ENCODE results near the gene DCX. TPM values are rescaled to one million over a fixed set of nuclear protein-coding genes. Genes with fewer than 3 reads are reported as not detected.

The DCX gene
- total RNA-seq, 1 donor from 2014 or later = 614 TPM

DNA sequence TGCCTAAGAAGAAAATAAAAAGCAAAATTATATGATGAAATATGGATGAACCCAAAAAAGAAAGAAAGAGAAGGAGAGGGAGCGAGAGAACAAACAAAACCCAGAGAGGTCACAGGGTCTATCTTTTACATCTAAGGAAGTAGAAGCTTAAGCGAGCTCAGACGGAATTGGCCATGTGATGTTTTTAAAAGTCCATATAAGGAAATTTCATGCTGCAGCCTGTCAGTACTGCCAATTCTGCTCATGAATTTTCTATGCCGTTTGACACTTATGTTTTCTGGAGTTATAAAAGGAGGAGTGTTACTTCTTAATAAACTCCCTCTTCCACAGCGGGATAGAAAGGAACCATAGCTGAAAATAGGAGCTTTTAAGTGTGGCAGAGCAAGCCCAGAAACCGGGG lies 32.9 kb upstream of the DCX start:
- no peak overlapping the region for H3K27ac Mint-ChIP-seq (ENCODE audit: unreplicated experiment)
- DNase-seq = no peak
- TF ChIP-seq, protein P1, sequence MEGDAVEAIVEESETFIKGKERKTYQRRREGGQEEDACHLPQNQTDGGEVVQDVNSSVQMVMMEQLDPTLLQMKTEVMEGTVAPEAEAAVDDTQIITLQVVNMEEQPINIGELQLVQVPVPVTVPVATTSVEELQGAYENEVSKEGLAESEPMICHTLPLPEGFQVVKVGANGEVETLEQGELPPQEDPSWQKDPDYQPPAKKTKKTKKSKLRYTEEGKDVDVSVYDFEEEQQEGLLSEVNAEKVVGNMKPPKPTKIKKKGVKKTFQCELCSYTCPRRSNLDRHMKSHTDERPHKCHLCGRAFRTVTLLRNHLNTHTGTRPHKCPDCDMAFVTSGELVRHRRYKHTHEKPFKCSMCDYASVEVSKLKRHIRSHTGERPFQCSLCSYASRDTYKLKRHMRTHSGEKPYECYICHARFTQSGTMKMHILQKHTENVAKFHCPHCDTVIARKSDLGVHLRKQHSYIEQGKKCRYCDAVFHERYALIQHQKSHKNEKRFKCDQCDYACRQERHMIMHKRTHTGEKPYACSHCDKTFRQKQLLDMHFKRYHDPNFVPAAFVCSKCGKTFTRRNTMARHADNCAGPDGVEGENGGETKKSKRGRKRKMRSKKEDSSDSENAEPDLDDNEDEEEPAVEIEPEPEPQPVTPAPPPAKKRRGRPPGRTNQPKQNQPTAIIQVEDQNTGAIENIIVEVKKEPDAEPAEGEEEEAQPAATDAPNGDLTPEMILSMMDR (IDR thresholded peaks at IDR 0.05; ENCODE audit: partially characterized antibody, unreplicated experiment) = no peak

DNA sequence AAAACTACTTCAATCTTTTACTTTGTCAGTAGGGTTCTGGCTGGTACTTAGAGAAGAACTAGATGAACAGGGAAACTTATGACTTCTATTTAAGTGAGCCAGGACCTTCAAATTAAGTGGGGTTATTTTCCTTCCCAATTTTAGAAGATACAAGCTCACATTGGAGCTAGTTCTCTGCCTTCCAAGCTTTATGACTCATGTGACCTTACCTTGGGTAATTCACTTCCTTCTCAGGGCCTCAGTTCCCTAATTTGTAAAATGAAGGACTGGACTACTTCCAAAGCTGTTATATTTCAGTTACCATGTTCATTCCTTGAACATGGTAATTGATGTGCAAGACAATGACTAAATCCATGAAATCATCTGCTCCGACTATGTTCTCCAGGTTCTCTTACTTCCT lies 32.0 kb upstream of the DCX start:
- no peak overlapping the region for H3K27ac Mint-ChIP-seq (ENCODE audit: unreplicated experiment)
- TF ChIP-seq, protein P1 (IDR thresholded peaks at IDR 0.05; ENCODE audit: partially characterized antibody, unreplicated experiment) = no peak
- H3K9me3 Mint-ChIP-seq (ENCODE audit: unreplicated experiment) = no peaks in the 10 kb centered on the region
- no peaks in the 10 kb centered on the region for H3K4me1 Mint-ChIP-seq (ENCODE audit: low read depth, unreplicated experiment)
- no peak for DNase-seq
- no peaks in the 10 kb centered on the region for H3K36me3 Mint-ChIP-seq (ENCODE audit: unreplicated experiment)
- no peak overlapping the region for H3K4me3 Mint-ChIP-seq (ENCODE audit: unreplicated experiment)
- H3K27me3 Mint-ChIP-seq (ENCODE audit: unreplicated experiment) = no peaks in the 10 kb centered on the region

More for the DNA sequence above, 32.9 kb upstream of the DCX start:
- no peaks in the 10 kb centered on the region for H3K36me3 Mint-ChIP-seq (ENCODE audit: unreplicated experiment)
- H3K4me3 Mint-ChIP-seq (ENCODE audit: unreplicated experiment) = no peak overlapping the region
- no peaks in the 10 kb centered on the region for H3K9me3 Mint-ChIP-seq (ENCODE audit: unreplicated experiment)
- H3K4me1 Mint-ChIP-seq (ENCODE audit: low read depth, unreplicated experiment) = no peaks in the 10 kb centered on the region
- no peaks in the 10 kb centered on the region for H3K27me3 Mint-ChIP-seq (ENCODE audit: unreplicated experiment)

DNA sequence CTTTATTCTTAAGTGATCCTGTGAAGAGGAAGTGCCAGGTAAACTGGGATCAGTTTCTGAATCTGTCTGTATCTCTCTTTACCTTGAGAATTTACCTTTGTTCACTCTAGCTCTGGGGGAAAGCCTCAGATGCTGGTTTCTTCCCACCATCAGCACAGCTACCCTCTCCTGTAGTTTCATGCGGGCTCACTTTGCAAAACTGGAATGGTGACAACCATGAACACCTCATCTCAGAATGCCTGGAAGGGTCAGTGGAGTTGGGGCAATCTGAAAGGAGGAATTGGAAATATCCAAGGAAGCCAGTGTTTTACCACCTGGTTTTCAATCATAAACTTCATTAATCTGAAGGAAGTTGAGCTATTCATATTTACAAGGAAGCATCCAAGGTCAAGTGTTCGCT lies 30.8 kb upstream of the DCX start:
- Mint-ChIP-seq H3K4me1 (ENCODE audit: low read depth, unreplicated experiment) (no peaks in the 10 kb centered on the region), H3K36me3 (ENCODE audit: unreplicated experiment) (no peaks in the 10 kb centered on the region), H3K27me3 (ENCODE audit: unreplicated experiment) (no peaks in the 10 kb centered on the region), H3K4me3 (ENCODE audit: unreplicated experiment) (no peak overlapping the region), H3K27ac (ENCODE audit: unreplicated experiment) (no peak overlapping the region), H3K9me3 (ENCODE audit: unreplicated experiment) (no peaks in the 10 kb centered on the region)
- DNase-seq = no peak
- TF ChIP-seq, protein P1 (IDR thresholded peaks at IDR 0.05; ENCODE audit: partially characterized antibody, unreplicated experiment) = no peak

DNA sequence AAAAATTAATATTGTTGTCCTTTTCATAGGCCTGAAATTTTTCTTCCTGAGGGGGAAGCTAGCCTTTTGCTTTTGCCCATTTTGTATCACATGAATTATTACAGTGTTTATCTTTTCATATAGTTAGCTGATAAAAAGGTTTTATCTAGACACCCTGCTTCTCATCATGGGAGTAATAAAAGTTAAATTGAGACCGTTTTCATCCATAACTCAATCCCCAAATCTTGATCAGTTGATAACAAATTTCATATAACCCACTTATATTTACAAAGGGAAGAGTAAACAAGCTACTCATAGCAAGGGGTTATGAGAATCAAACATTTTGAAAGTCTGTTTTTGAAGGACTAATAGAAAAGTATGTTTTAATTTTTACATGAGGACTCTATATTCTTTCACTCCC lies 23.5 kb upstream of the DCX start:
- no peak overlapping the region for H3K4me3 Mint-ChIP-seq (ENCODE audit: unreplicated experiment)
- H3K9me3 Mint-ChIP-seq (ENCODE audit: unreplicated experiment) = peaks cover 1% of the 10 kb centered on the region
- no peak overlapping the region for H3K27ac Mint-ChIP-seq (ENCODE audit: unreplicated experiment)
- DNase-seq = no peak
- no peaks in the 10 kb centered on the region for H3K36me3 Mint-ChIP-seq (ENCODE audit: unreplicated experiment)
- H3K27me3 Mint-ChIP-seq (ENCODE audit: unreplicated experiment) = no peaks in the 10 kb centered on the region
- TF ChIP-seq, protein P1 (IDR thresholded peaks at IDR 0.05; ENCODE audit: partially characterized antibody, unreplicated experiment) = no peak
- H3K4me1 Mint-ChIP-seq (ENCODE audit: low read depth, unreplicated experiment) = peaks cover 7% of the 10 kb centered on the region

DNA sequence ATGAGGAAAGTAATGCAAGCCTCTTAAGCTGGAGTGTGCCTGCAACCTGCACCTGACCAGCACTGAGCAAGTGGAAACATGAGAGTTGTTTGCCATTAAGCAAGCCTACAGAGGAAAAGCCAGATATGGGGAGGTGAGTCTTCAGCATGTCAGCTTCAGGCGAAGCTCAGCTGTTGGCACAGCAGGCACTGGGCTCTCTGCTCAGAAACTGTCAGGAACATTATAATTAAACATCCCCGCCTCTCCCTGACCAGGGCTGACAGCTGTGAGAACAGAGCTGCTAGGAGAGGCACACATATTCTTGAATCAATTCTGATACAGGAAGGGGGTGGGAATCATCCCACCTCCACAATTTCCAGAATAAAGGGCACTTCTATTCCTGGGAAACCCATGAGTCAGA lies 19.0 kb upstream of the DCX start:
- no peak overlapping the region for H3K27ac Mint-ChIP-seq (ENCODE audit: unreplicated experiment)
- no peak overlapping the region for H3K4me3 Mint-ChIP-seq (ENCODE audit: unreplicated experiment)
- H3K36me3 Mint-ChIP-seq (ENCODE audit: unreplicated experiment) = no peaks in the 10 kb centered on the region
- TF ChIP-seq, protein P1 (IDR thresholded peaks at IDR 0.05; ENCODE audit: partially characterized antibody, unreplicated experiment) = no peak
- peaks cover 8% of the 10 kb centered on the region for H3K4me1 Mint-ChIP-seq (ENCODE audit: low read depth, unreplicated experiment)
- H3K9me3 Mint-ChIP-seq (ENCODE audit: unreplicated experiment) = no peaks in the 10 kb centered on the region
- DNase-seq = no peak
- no peaks in the 10 kb centered on the region for H3K27me3 Mint-ChIP-seq (ENCODE audit: unreplicated experiment)
